HEK293 (cell line): ENCODE measurements around the gene JCHAIN.

Experiments
- RBAK ChIP-seq: fragments of 450-650 bp; formaldehyde crosslinking; IDR thresholded peaks from 2 replicates; pipeline ENCODE4 v1.5.1; 2016; ENCODE audit warnings: missing biosample characterization, missing genetic modification characterization
- TCF7L2 ChIP-seq: IDR thresholded peaks from 2 replicates; pipeline ENCODE4 v1.6.1; 2011; ENCODE audit warnings: low read depth, mild to moderate bottlenecking, inconsistent platforms, low read length, moderate library complexity, borderline replicate concordance
- YY1 ChIP-seq: fragments of 450-650 bp; formaldehyde crosslinking; IDR thresholded peaks from 2 replicates; pipeline ENCODE4 v1.5.1; 2018; ENCODE audit warnings: missing biosample characterization, missing genetic modification characterization
- ZNF274 ChIP-seq, 2 experiments: fragments of 200-500 bp in 1 of 2; fragments of 450-650 bp in 1 of 2; sonication (Bioruptor generic) in 1 of 2; formaldehyde crosslinking in 1 of 2; IDR thresholded peaks; 2 replicates each; pipeline versions ENCODE4 v1.5.1 to v1.6.1; 2014 to 2016; ENCODE audit warnings: borderline replicate concordance in 1 of 2, inconsistent platforms in 1 of 2, low read length in 1 of 2, missing biosample characterization in 1 of 2, missing genetic modification characterization in 1 of 2
- ZNF677 ChIP-seq: fragments of 450-650 bp; IDR thresholded peaks from 2 replicates; pipeline ENCODE4 v1.5.0; 2018; ENCODE audit warnings: missing biosample characterization, mild to moderate bottlenecking, missing genetic modification characterization, moderate library complexity
- ZSCAN30 ChIP-seq: fragments of 450-650 bp; IDR thresholded peaks from 2 replicates; pipeline ENCODE4 v1.5.1; 2018; ENCODE audit warnings: missing biosample characterization, mild to moderate bottlenecking, missing genetic modification characterization, moderate library complexity
- TF ChIP-seq, protein P1 (sequence below): fragments of 450-650 bp; formaldehyde crosslinking; IDR thresholded peaks from 2 replicates; pipeline ENCODE4 v1.5.1; 2016; ENCODE audit warnings: missing biosample characterization, missing genetic modification characterization

DNA sequence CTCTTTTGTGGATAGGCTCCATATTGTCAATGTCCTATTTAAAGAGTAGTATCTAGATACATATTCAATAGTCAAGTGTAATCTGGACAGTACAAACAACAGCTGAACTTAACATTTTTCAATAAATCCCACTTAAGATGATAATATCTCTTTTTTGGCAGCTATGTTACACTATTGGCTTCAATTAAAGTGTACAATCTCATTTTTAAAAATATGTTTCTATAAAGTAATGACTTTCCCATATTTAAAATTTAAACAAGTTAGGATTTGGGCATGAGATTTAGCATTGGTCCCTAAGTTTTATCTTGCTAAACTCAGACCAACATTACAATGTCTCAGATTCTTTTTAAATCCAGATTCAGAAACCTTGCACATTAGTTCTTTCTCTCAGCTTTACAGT lies 7.9 kb upstream of the JCHAIN start:
- TF ChIP-seq YY1 (no peak), ZNF677 (tag by site-specific recombination) (no peak), ZNF274 (IDR thresholded peaks at IDR 0.05; ENCODE audit: low read length) (no peak), ZNF274 (tag by site-specific recombination; IDR thresholded peaks at IDR 0.05; ENCODE audit: borderline replicate concordance) (no peak), RBAK (tag by site-specific recombination) (no peak), ZSCAN30 (tag by site-specific recombination) (no peak), TCF7L2 (no peak)
- TF ChIP-seq, protein P1, sequence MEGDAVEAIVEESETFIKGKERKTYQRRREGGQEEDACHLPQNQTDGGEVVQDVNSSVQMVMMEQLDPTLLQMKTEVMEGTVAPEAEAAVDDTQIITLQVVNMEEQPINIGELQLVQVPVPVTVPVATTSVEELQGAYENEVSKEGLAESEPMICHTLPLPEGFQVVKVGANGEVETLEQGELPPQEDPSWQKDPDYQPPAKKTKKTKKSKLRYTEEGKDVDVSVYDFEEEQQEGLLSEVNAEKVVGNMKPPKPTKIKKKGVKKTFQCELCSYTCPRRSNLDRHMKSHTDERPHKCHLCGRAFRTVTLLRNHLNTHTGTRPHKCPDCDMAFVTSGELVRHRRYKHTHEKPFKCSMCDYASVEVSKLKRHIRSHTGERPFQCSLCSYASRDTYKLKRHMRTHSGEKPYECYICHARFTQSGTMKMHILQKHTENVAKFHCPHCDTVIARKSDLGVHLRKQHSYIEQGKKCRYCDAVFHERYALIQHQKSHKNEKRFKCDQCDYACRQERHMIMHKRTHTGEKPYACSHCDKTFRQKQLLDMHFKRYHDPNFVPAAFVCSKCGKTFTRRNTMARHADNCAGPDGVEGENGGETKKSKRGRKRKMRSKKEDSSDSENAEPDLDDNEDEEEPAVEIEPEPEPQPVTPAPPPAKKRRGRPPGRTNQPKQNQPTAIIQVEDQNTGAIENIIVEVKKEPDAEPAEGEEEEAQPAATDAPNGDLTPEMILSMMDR (tag by site-specific recombination) = no peak
